Measurements from ENCODE around the gene ATP2B2. TPM values are rescaled to one million over a fixed set of nuclear protein-coding genes. Genes with fewer than 3 reads are reported as not detected.

The ATP2B2 gene
- polyA plus RNA-seq, 4 donors: 0.39 to 0.55 TPM; not detected in 2

DNA sequence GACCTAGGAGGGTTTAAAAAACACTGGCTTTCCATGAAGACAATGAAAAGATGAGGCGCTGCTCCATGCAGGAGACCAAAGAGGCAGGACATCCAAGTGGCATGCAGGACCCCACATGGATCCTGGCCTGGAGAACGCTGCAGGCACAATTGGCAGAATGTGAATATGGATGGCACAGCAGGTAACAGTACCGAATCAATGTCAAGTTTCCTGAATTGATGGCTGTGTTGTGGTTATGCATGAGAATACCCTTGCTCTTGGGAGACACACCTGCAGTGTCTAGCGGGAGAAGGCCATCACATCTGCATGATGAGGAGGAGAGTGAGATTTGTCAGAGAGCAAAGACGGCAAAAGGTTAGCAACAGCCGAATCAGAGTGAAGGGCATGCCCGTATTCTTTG lies 110.2 kb downstream of the ATP2B2 start:
- no peaks in the 10 kb centered on the region for H3K9me3 ChIP-seq (ENCODE audit: control insufficient read depth in 2 of 2, insufficient read depth in 1 of 2, low read depth in 1 of 2, low read length in 1 of 2)
- no peaks in the 10 kb centered on the region for H3K27me3 ChIP-seq (ENCODE audit: control insufficient read depth in 3 of 3, insufficient read depth in 3 of 3, low read length in 3 of 3)
- no peaks in the 10 kb centered on the region for H3K36me3 ChIP-seq (ENCODE audit: control insufficient read depth in 3 of 3, insufficient read depth in 2 of 3, low read depth in 1 of 3, low read length in 3 of 3)
- DNase-seq (no peak), FAIRE-seq (no peak)
- H3K4me3 ChIP-seq (ENCODE audit: low read depth in 1 of 3, low read length in 3 of 3): no peak overlapping the region
- H3K4me1 ChIP-seq (ENCODE audit: control insufficient read depth in 3 of 3, insufficient read depth in 2 of 3, low read depth in 1 of 3, low read length in 2 of 3): no peaks in the 10 kb centered on the region
- WGBS, 3 donors: 74 to 77% (median 76%) methylated on average over 7 of the region's 7 CpGs
- H3K27ac ChIP-seq (ENCODE audit: low read depth in 1 of 3, low read length in 2 of 3): no peak overlapping the region

DNA sequence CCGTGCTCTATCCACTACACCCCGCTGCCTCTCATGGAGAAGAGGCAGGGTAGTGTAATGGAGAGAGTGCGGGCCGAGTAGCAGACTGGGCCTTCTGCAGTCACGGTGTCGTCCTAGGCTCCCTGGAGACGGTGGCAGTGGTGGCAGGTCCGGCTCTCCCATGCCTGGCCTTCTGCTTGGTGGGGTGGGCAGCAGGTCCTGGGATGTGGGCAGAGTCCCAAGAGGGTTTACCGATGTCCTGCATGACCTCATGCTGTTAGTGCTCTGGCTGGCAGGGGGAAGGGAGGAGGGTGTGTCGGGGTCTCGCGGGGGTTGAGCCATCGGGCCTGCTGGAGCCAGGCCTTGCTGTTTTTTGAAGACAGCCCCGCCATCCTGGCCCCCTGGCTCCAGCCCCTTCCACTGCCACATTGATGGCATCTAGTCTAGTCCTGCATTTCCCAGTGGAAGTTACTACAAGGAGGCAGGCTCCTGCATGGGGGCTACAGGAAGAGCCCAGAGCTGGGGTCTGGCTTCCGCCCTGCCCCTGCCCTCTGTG lies 110.8 kb downstream of the ATP2B2 start:
- Histone ChIP-seq H3K9me3 (ENCODE audit: control insufficient read depth in 2 of 2, insufficient read depth in 1 of 2, low read depth in 1 of 2, low read length in 1 of 2) (no peaks in the 10 kb centered on the region), H3K4me3 (ENCODE audit: low read depth in 1 of 3, low read length in 3 of 3) (no peak overlapping the region), H3K27me3 (ENCODE audit: control insufficient read depth in 3 of 3, insufficient read depth in 3 of 3, low read length in 3 of 3) (no peaks in the 10 kb centered on the region), H3K36me3 (ENCODE audit: control insufficient read depth in 3 of 3, insufficient read depth in 2 of 3, low read depth in 1 of 3, low read length in 3 of 3) (no peaks in the 10 kb centered on the region), H3K4me1 (ENCODE audit: control insufficient read depth in 3 of 3, insufficient read depth in 2 of 3, low read depth in 1 of 3, low read length in 2 of 3) (no peaks in the 10 kb centered on the region), H3K27ac (ENCODE audit: low read depth in 1 of 3, low read length in 2 of 3) (no peak overlapping the region)
- WGBS, 3 donors: 86 to 90% (median 87%) methylated on average over 15 of the region's 15 CpGs
- FAIRE-seq: no peak
- no peak for DNase-seq

DNA sequence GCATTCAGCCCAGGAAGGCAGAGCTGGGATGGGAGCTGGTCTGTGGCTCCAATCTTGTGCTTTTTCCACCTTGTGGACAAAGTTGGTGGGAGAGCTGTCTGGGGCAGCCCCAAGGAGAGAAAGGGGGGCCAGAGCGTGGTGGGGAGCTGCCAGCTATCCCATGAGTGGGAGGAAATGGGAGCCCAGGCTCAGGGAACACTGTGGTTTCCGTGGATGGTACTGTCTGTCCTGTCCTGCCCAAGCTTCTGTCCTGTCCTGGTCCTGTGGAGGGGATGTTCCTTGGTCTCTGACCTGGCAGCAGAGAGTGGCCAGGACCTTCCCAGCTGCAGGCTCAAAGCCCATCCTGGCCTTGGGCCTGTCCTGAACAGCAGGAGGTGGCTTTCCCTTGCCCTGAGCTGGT lies 111.9 kb downstream of the ATP2B2 start:
- no peaks in the 10 kb centered on the region for H3K36me3 ChIP-seq (ENCODE audit: control insufficient read depth in 3 of 3, insufficient read depth in 2 of 3, low read depth in 1 of 3, low read length in 3 of 3)
- FAIRE-seq: no peak

DNA sequence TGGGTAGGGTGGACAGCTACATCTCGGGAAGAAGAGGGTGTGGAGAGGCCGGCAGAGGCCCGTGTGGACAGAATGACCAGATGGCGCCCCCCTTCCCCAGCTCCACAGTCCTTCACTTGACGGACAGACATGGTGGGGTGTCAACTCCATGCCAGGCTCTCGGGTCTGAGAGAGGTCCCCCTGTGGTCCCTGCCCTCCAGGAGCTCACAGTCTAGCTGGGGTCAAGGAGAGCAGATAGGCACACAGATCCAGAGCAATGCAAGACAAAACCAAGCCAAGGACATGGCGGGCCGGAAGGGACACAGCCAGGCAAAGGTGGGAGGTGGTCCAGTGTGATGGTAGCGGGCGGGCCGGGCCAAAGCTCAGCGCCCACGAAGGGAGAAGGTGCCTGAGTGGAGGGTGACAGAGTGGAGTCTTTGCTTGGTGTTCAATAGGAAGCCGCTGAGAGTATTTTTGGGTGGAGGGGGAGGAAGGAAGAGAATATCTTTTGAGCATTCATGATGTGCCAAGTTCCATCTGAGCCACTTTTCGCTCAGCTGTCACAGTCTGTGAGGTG lies 112.4 kb downstream of the ATP2B2 start:
- Histone ChIP-seq H3K27me3 (ENCODE audit: control insufficient read depth in 3 of 3, insufficient read depth in 3 of 3, low read length in 3 of 3) (no peaks in the 10 kb centered on the region), H3K4me1 (ENCODE audit: control insufficient read depth in 3 of 3, insufficient read depth in 2 of 3, low read depth in 1 of 3, low read length in 2 of 3) (no peaks in the 10 kb centered on the region), H3K4me3 (ENCODE audit: low read depth in 1 of 3, low read length in 3 of 3) (no peak overlapping the region), H3K27ac (ENCODE audit: low read depth in 1 of 3, low read length in 2 of 3) (no peak overlapping the region), H3K36me3 (ENCODE audit: control insufficient read depth in 3 of 3, insufficient read depth in 2 of 3, low read depth in 1 of 3, low read length in 3 of 3) (no peaks in the 10 kb centered on the region), H3K9me3 (ENCODE audit: control insufficient read depth in 2 of 2, insufficient read depth in 1 of 2, low read depth in 1 of 2, low read length in 1 of 2) (peaks cover 0 to 12% of the 10 kb centered on the region in 2 donors)
- DNase-seq: no peak
- 82 to 89% (median 84%) methylated on average over 15 of the region's 15 CpGs for WGBS, 3 donors
- FAIRE-seq: no peak

More for the DNA sequence above, 111.9 kb downstream of the ATP2B2 start:
- Histone ChIP-seq H3K4me3 (ENCODE audit: low read depth in 1 of 3, low read length in 3 of 3) (no peak overlapping the region), H3K4me1 (ENCODE audit: control insufficient read depth in 3 of 3, insufficient read depth in 2 of 3, low read depth in 1 of 3, low read length in 2 of 3) (no peaks in the 10 kb centered on the region), H3K27ac (ENCODE audit: low read depth in 1 of 3, low read length in 2 of 3) (no peak overlapping the region), H3K9me3 (ENCODE audit: control insufficient read depth in 2 of 2, insufficient read depth in 1 of 2, low read depth in 1 of 2, low read length in 1 of 2) (peaks cover 0 to 7% of the 10 kb centered on the region in 2 donors), H3K27me3 (ENCODE audit: control insufficient read depth in 3 of 3, insufficient read depth in 3 of 3, low read length in 3 of 3) (no peaks in the 10 kb centered on the region)
- DNase-seq: no peak
- 56 to 78% (median 66%) methylated on average over 2 of the region's 2 CpGs for WGBS, 3 donors

DNA sequence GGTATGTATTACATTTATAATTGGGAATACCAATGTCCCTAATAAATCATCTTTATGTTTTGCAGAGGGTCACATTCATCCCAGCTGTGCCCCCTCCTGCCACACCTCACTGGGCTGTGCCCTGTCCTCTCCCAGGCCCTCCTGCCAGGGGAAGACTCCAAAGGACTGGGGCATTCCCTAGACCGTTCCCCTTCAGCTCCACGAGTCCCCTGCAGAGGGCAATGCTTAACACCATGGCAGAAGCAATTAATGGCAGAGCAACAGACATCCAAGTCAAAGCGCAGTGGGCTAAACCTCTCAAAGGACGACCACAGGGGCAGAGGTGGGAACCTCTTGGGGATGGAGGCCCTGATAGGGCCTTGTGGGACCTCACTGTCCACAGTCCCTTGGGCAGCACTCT lies 113.1 kb downstream of the ATP2B2 start:
- DNase-seq (no peak), FAIRE-seq (no peak)
- Histone ChIP-seq H3K36me3 (ENCODE audit: control insufficient read depth in 3 of 3, insufficient read depth in 2 of 3, low read depth in 1 of 3, low read length in 3 of 3) (no peaks in the 10 kb centered on the region), H3K27ac (ENCODE audit: low read depth in 1 of 3, low read length in 2 of 3) (no peak overlapping the region), H3K4me3 (ENCODE audit: low read depth in 1 of 3, low read length in 3 of 3) (no peak overlapping the region), H3K9me3 (ENCODE audit: control insufficient read depth in 2 of 2, insufficient read depth in 1 of 2, low read depth in 1 of 2, low read length in 1 of 2) (peaks cover 0 to 19% of the 10 kb centered on the region in 2 donors), H3K4me1 (ENCODE audit: control insufficient read depth in 3 of 3, insufficient read depth in 2 of 3, low read depth in 1 of 3, low read length in 2 of 3) (no peaks in the 10 kb centered on the region), H3K27me3 (ENCODE audit: control insufficient read depth in 3 of 3, insufficient read depth in 3 of 3, low read length in 3 of 3) (no peaks in the 10 kb centered on the region)
- 37 to 64% (median 44%) methylated on average over 4 of the region's 4 CpGs for WGBS, 3 donors

DNA sequence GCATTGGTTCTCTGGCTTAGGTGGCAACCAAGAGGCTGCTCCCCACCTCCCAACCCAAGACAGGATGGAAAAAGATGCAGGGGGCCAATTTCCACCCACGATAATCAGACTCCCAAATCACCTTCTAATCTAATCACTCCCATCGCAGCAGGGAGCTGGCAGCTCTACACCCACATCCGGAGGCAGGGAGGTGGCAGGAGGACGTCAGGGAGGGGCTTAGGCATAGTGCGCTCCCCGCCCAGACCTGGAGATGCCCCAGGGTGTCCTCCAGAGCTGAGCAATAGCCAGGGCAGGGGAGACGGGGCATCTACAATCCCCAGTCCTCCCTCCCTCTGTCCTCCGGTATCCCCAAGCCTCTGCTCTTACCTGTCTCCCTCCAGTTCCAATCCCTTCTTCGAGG lies 114.0 kb downstream of the ATP2B2 start:
- WGBS, 3 donors: 38 to 68% (median 54%) methylated on average over 9 of the region's 9 CpGs
- no peak for FAIRE-seq
- peaks cover 0 to 27% of the 10 kb centered on the region in 2 donors for H3K9me3 ChIP-seq (ENCODE audit: control insufficient read depth in 2 of 2, insufficient read depth in 1 of 2, low read depth in 1 of 2, low read length in 1 of 2)
- H3K4me1 ChIP-seq (ENCODE audit: control insufficient read depth in 3 of 3, insufficient read depth in 2 of 3, low read depth in 1 of 3, low read length in 2 of 3): no peaks in the 10 kb centered on the region
- no peaks in the 10 kb centered on the region for H3K27me3 ChIP-seq (ENCODE audit: control insufficient read depth in 3 of 3, insufficient read depth in 3 of 3, low read length in 3 of 3)
- no peaks in the 10 kb centered on the region for H3K36me3 ChIP-seq (ENCODE audit: control insufficient read depth in 3 of 3, insufficient read depth in 2 of 3, low read depth in 1 of 3, low read length in 3 of 3)
- no peak for DNase-seq
- H3K27ac ChIP-seq (ENCODE audit: low read depth in 1 of 3, low read length in 2 of 3): no peak overlapping the region
- H3K4me3 ChIP-seq (ENCODE audit: low read depth in 1 of 3, low read length in 3 of 3): no peak overlapping the region

DNA sequence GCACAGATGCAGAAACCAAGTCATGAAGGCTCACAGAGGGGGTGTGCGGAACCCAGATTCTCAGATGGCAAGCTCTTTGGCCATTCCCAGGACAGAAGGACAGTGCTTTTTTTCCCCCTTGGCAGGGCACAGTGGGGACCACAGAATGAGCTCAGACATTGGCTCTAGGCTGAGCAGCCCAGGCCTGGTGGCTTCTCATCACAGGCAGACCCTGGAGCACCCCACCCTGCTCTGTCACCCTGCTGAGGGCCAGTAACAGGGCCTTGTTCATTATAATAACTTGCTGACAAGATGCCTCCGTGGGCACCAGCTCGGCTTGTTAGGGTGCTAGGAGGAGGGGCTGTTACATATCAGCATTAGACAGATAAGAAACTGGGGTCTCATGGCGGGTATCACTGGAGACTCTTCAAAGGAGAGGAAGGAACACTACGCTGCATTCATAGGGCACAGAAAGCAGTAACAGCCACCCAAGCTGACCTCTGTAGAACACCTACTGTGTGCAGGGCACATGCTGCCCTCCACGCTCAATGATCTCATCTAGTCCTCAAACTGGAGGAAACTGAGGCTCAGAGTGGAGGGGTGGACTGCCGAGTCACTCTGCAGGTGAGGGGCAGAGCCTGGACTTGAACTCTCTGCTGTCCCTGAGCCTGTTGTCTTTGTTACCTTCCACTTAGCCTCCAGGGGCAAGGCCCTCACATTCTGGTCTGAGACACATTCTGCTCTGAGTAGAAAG lies 114.6 kb downstream of the ATP2B2 start:
- no peak for DNase-seq
- Histone ChIP-seq H3K9me3 (ENCODE audit: control insufficient read depth in 2 of 2, insufficient read depth in 1 of 2, low read depth in 1 of 2, low read length in 1 of 2) (peaks cover 0 to 30% of the 10 kb centered on the region in 2 donors), H3K27ac (ENCODE audit: low read depth in 1 of 3, low read length in 2 of 3) (no peak overlapping the region), H3K4me1 (ENCODE audit: control insufficient read depth in 3 of 3, insufficient read depth in 2 of 3, low read depth in 1 of 3, low read length in 2 of 3) (no peaks in the 10 kb centered on the region), H3K27me3 (ENCODE audit: control insufficient read depth in 3 of 3, insufficient read depth in 3 of 3, low read length in 3 of 3) (no peaks in the 10 kb centered on the region), H3K36me3 (ENCODE audit: control insufficient read depth in 3 of 3, insufficient read depth in 2 of 3, low read depth in 1 of 3, low read length in 3 of 3) (no peaks in the 10 kb centered on the region), H3K4me3 (ENCODE audit: low read depth in 1 of 3, low read length in 3 of 3) (no peak overlapping the region)
- FAIRE-seq: no peak
- 72 to 77% (median 74%) methylated on average over 7 of the region's 7 CpGs for WGBS, 3 donors

DNA sequence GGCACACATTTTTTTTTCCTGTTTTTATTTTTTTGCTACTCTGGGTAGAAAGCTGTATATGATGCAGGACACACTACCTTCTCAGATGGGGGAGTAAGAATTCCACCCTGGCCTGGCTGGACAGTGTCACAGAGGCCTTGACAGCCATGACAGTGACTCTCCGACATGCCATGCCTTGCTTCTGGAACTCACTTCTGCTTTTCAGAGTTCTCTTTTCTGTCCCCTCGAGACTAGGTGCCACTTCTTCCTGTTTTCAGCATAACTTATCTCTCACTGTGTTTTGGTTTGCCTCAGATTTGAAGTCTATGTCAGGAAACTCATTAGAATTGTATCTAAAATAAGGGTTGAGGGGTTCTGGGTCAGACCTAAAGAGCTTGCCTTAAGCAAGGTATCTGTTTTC lies 115.4 kb downstream of the ATP2B2 start:
- WGBS, 3 donors: 41 to 52% (median 48%) methylated on average over 2 of the region's 2 CpGs
- no peak for DNase-seq

More for the DNA sequence above, 115.4 kb downstream of the ATP2B2 start:
- H3K4me1 ChIP-seq (ENCODE audit: control insufficient read depth in 3 of 3, insufficient read depth in 2 of 3, low read depth in 1 of 3, low read length in 2 of 3): no peaks in the 10 kb centered on the region
- no peaks in the 10 kb centered on the region for H3K27me3 ChIP-seq (ENCODE audit: control insufficient read depth in 3 of 3, insufficient read depth in 3 of 3, low read length in 3 of 3)
- FAIRE-seq: no peak
- H3K9me3 ChIP-seq (ENCODE audit: control insufficient read depth in 2 of 2, insufficient read depth in 1 of 2, low read depth in 1 of 2, low read length in 1 of 2): peaks cover 0 to 30% of the 10 kb centered on the region in 2 donors
- no peaks in the 10 kb centered on the region for H3K36me3 ChIP-seq (ENCODE audit: control insufficient read depth in 3 of 3, insufficient read depth in 2 of 3, low read depth in 1 of 3, low read length in 3 of 3)
- H3K27ac ChIP-seq (ENCODE audit: low read depth in 1 of 3, low read length in 2 of 3): no peak overlapping the region
- no peak overlapping the region for H3K4me3 ChIP-seq (ENCODE audit: low read depth in 1 of 3, low read length in 3 of 3)

All from small intestine (tissue), 7 donors.